GM21360 (cell line): ENCODE results near the gene XAGE1B.
"Not testable (repeated sequence)": the region's sequence is repeated elsewhere in the genome, so short reads cannot be mapped to it uniquely, and the experiment has no call there.

ENCODE experiments used
- ATAC-seq: cut with Tn5 transposase; IDR thresholded peaks from one replicate; pipeline ENCODE4 v1.9.1; 2021; ENCODE audit warnings: mild to moderate bottlenecking, moderate library complexity; ENCODE audit not compliant: unreplicated experiment

Gene XAGE1B

GRCh38 chrX:52516987-52517325 lies at the start of gene XAGE1B:
Gene XAGE1B, minus strand, starts transcription at chrX:52517063. Its CDS starts 1,536 bp downstream, at chrX:52515527.
- not testable (repeated sequence) for ATAC-seq

GRCh38 chrX:52563105-52563504 lies 46.2 kb upstream of the XAGE1B start:
- ATAC-seq, result no peak

GRCh38 chrX:52558140-52558539 lies 41.3 kb upstream of the XAGE1B start:
- ATAC-seq, result no peak

GRCh38 chrX:52556741-52557140 lies 39.9 kb upstream of the XAGE1B start:
- no peak for ATAC-seq

GRCh38 chrX:52553995-52554642 lies 37.3 kb upstream of the XAGE1B start:
- ATAC-seq, result no peak

GRCh38 chrX:52548769-52549168 lies 31.9 kb upstream of the XAGE1B start:
- not testable (repeated sequence) for ATAC-seq

- ATAC-seq, result no peak
Measured at GRCh38 chrX:52544147-52544840, 27.4 kb upstream of the XAGE1B start.

GRCh38 chrX:52542311-52542710 lies 25.4 kb upstream of the XAGE1B start:
- ATAC-seq, result no peak

- not testable (repeated sequence) for ATAC-seq
Measured at GRCh38 chrX:52541051-52541450, 24.2 kb upstream of the XAGE1B start.

GRCh38 chrX:52516110-52516986 lies 515 bp downstream of the XAGE1B start:
- ATAC-seq, result not testable (repeated sequence)

GRCh38 chrX:52511126-52511525 lies 5.7 kb downstream of the XAGE1B start:
- ATAC-seq, result not testable (repeated sequence)

GRCh38 chrX:52509916-52510315 lies 6.9 kb downstream of the XAGE1B start:
- ATAC-seq, result no peak

- ATAC-seq, result no peak
Measured at GRCh38 chrX:52507331-52507730, 9.5 kb downstream of the XAGE1B start.

GRCh38 chrX:52504551-52504950 lies 12.3 kb downstream of the XAGE1B start:
- ATAC-seq, result no peak

- not testable (repeated sequence) for ATAC-seq
Measured at GRCh38 chrX:52501362-52501761, 15.5 kb downstream of the XAGE1B start.

- not testable (repeated sequence) for ATAC-seq
Measured at GRCh38 chrX:52496419-52496772, 20.5 kb downstream of the XAGE1B start.

GRCh38 chrX:52495545-52496418 lies 21.1 kb downstream of the XAGE1B start, which contains the start of gene XAGE1A:
Gene XAGE1A, plus strand, starts transcription at chrX:52495808. Its CDS starts 1,554 bp downstream, at chrX:52497362.
- ATAC-seq, result not testable (repeated sequence)

GRCh38 chrX:52471301-52471700 lies 45.6 kb downstream of the XAGE1B start:
- ATAC-seq, result not testable (repeated sequence)
